Uterus (tissue), 2 donors: ENCODE results near the gene ADH7.

ENCODE experiments used
- CTCF ChIP-seq, 4 experiments: fragments of 200-600 bp in 2 of 4; fragments of 450-650 bp in 2 of 4; sonication (generic) in 2 of 4; IDR thresholded peaks; one replicate each; pipeline ENCODE4 v1.5.1; 2016 to 2019; ENCODE audit warnings: antibody characterized with exemption in 4 of 4, mild to moderate bottlenecking in 2 of 4, moderate library complexity in 1 of 4
- POLR2A ChIP-seq, 2 donors: fragments of 450-650 bp; IDR thresholded peaks; one replicate each; pipeline ENCODE4 v1.6.1; 2016; ENCODE audit warnings: antibody characterized with exemption in 2 of 2, mild to moderate bottlenecking in 1 of 2, moderate library complexity in 1 of 2

- TF ChIP-seq CTCF (IDR thresholded peaks at IDR 0.05) (no peak), POLR2A (IDR thresholded peaks at IDR 0.05) (no peak)
Measured at GRCh38 chr4:99468889-99469288, 33.7 kb upstream of the ADH7 start.
